ENCODE measurements around the gene SIGLECL1. TPM values are rescaled to one million over a fixed set of nuclear protein-coding genes. Genes with fewer than 3 reads are reported as not detected.

The SIGLECL1 gene
- total and polyA plus RNA-seq, 2 donors, result 0.05 to 0.09 TPM

GRCh38 chr19:51305479-51305878 lies 54.6 kb downstream of the SIGLECL1 start:
- Histone ChIP-seq H3K9me3 (ENCODE audit: control insufficient read depth in 2 of 2, insufficient read depth in 1 of 2, low read length in 1 of 2) (peaks cover 0 to 3% of the 10 kb centered on the region in 2 donors), H3K27ac (ENCODE audit: low read depth in 1 of 2, low read length in 1 of 2) (no peak overlapping the region), H3K27me3 (ENCODE audit: control insufficient read depth in 2 of 2, insufficient read depth in 1 of 2, low read length in 1 of 2) (peaks cover 0 to 6% of the 10 kb centered on the region in 2 donors), H3K36me3 (ENCODE audit: control insufficient read depth in 2 of 2, insufficient read depth in 2 of 2, low read length in 1 of 2) (no peaks in the 10 kb centered on the region), H3K4me3 (ENCODE audit: low read length in 2 of 2) (no peak overlapping the region), H3K4me1 (ENCODE audit: control insufficient read depth in 2 of 2, insufficient read depth in 2 of 2, low read length in 2 of 2) (no peaks in the 10 kb centered on the region)
- WGBS, result 92% methylated on average over 3 of the region's 3 CpGs
- DNase-seq (ENCODE audit: low read depth in 6 of 9, low spot score in 9 of 9), result no peak

GRCh38 chr19:51311351-51312257 lies 60.7 kb downstream of the SIGLECL1 start, which contains the start of gene IGLON5:
Gene IGLON5 (plus strand): TSS chr19:51311644. CDS start chr19:51311848, 204 bp downstream.
- no peak for DNase-seq (ENCODE audit: low read depth in 6 of 9, low spot score in 9 of 9)
- Histone ChIP-seq H3K4me3 (ENCODE audit: low read length in 2 of 2) (no peak within 1 kb of the TSS), H3K36me3 (ENCODE audit: control insufficient read depth in 2 of 2, insufficient read depth in 2 of 2, low read length in 1 of 2) (no peaks in the 10 kb centered on the region), H3K27ac (ENCODE audit: low read depth in 1 of 2, low read length in 1 of 2) (no peak within 1 kb of the TSS), H3K9me3 (ENCODE audit: control insufficient read depth in 2 of 2, insufficient read depth in 1 of 2, low read length in 1 of 2) (no peaks in the 10 kb centered on the region), H3K4me1 (ENCODE audit: control insufficient read depth in 2 of 2, insufficient read depth in 2 of 2, low read length in 2 of 2) (no peaks in the 10 kb centered on the region), H3K27me3 (ENCODE audit: control insufficient read depth in 2 of 2, insufficient read depth in 1 of 2, low read length in 1 of 2) (peaks cover 5 to 31% of the 10 kb centered on the region in 2 donors)
- WGBS, result 13% methylated on average over 57 of the region's 76 CpGs

- no peaks in the 10 kb centered on the region for H3K9me3 ChIP-seq (ENCODE audit: control insufficient read depth in 2 of 2, insufficient read depth in 1 of 2, low read length in 1 of 2)
- no peaks in the 10 kb centered on the region for H3K36me3 ChIP-seq (ENCODE audit: control insufficient read depth in 2 of 2, insufficient read depth in 2 of 2, low read length in 1 of 2)
- DNase-seq (ENCODE audit: low read depth in 6 of 9, low spot score in 9 of 9), result no peak
- WGBS, result 91% methylated on average over 8 of the region's 8 CpGs
- no peak overlapping the region for H3K27ac ChIP-seq (ENCODE audit: low read depth in 1 of 2, low read length in 1 of 2)
- H3K27me3 ChIP-seq (ENCODE audit: control insufficient read depth in 2 of 2, insufficient read depth in 1 of 2, low read length in 1 of 2), result peaks cover 5 to 22% of the 10 kb centered on the region in 2 donors
- no peaks in the 10 kb centered on the region for H3K4me1 ChIP-seq (ENCODE audit: control insufficient read depth in 2 of 2, insufficient read depth in 2 of 2, low read length in 2 of 2)
- no peak overlapping the region for H3K4me3 ChIP-seq (ENCODE audit: low read length in 2 of 2)
Observed at GRCh38 chr19:51316688-51317087, 65.8 kb downstream of the SIGLECL1 start.

GRCh38 chr19:51317376-51317775 lies 66.5 kb downstream of the SIGLECL1 start:
- WGBS, result 98% methylated on average over 3 of the region's 3 CpGs
- no peak for DNase-seq (ENCODE audit: low read depth in 6 of 9, low spot score in 9 of 9)
- Histone ChIP-seq H3K4me3 (ENCODE audit: low read length in 2 of 2) (no peak overlapping the region), H3K27ac (ENCODE audit: low read depth in 1 of 2, low read length in 1 of 2) (no peak overlapping the region), H3K4me1 (ENCODE audit: control insufficient read depth in 2 of 2, insufficient read depth in 2 of 2, low read length in 2 of 2) (no peaks in the 10 kb centered on the region), H3K36me3 (ENCODE audit: control insufficient read depth in 2 of 2, insufficient read depth in 2 of 2, low read length in 1 of 2) (no peaks in the 10 kb centered on the region), H3K27me3 (ENCODE audit: control insufficient read depth in 2 of 2, insufficient read depth in 1 of 2, low read length in 1 of 2) (peaks cover 0 to 16% of the 10 kb centered on the region in 2 donors), H3K9me3 (ENCODE audit: control insufficient read depth in 2 of 2, insufficient read depth in 1 of 2, low read length in 1 of 2) (no peaks in the 10 kb centered on the region)

DNA sequence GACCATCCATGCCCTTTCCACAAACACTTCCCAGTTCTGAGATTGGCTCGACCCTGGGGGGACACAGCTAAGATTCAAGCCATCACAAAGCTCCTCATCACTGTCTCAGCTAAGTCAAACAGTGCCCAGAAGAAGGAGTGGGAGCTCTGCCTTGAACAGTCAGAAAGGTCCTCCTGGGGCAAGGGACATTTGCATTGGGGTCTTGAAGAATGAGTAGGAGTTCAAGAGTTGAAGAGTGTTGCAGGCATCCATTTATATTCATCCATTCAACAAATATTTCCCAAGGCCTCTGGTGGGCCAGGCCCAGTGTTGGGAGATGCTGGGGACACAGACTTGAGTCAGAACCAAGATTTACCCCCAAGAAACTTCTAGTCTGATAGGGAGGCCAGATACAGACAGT lies 67.1 kb downstream of the SIGLECL1 start:
- WGBS, result 86% methylated on average over 1 of the region's 1 CpG
- Histone ChIP-seq H3K4me1 (ENCODE audit: control insufficient read depth in 2 of 2, insufficient read depth in 2 of 2, low read length in 2 of 2) (no peaks in the 10 kb centered on the region), H3K4me3 (ENCODE audit: low read length in 2 of 2) (no peak overlapping the region), H3K9me3 (ENCODE audit: control insufficient read depth in 2 of 2, insufficient read depth in 1 of 2, low read length in 1 of 2) (no peaks in the 10 kb centered on the region), H3K27ac (ENCODE audit: low read depth in 1 of 2, low read length in 1 of 2) (no peak overlapping the region), H3K36me3 (ENCODE audit: control insufficient read depth in 2 of 2, insufficient read depth in 2 of 2, low read length in 1 of 2) (no peaks in the 10 kb centered on the region), H3K27me3 (ENCODE audit: control insufficient read depth in 2 of 2, insufficient read depth in 1 of 2, low read length in 1 of 2) (peaks cover 0 to 10% of the 10 kb centered on the region in 2 donors)
- DNase-seq (ENCODE audit: low read depth in 6 of 9, low spot score in 9 of 9), result no peak

Other genes starting within 250 kb of the SIGLECL1 start
- gene KLK8, start 249.5 kb upstream of the SIGLECL1 start, total RNA-seq, result 2.2 TPM
- gene KLK8, start 249.5 kb upstream of the SIGLECL1 start, polyA plus RNA-seq, result 11.0 TPM
- 0.42 TPM for gene KLK10, start 231.4 kb upstream of the SIGLECL1 start, total RNA-seq
- gene KLK10, start 231.4 kb upstream of the SIGLECL1 start, polyA plus RNA-seq, result 7.2 TPM
- gene KLK11, start 224.5 kb upstream of the SIGLECL1 start, total RNA-seq, result 1.9 TPM
- gene KLK11, start 224.5 kb upstream of the SIGLECL1 start, polyA plus RNA-seq, result 17.2 TPM
- 0.61 TPM for gene KLK12, start 216.1 kb upstream of the SIGLECL1 start, total RNA-seq
- 3.0 TPM for gene KLK12, start 216.1 kb upstream of the SIGLECL1 start, polyA plus RNA-seq
- 0.19 TPM for gene KLK13, start 186.0 kb upstream of the SIGLECL1 start, total RNA-seq
- gene KLK13, start 186.0 kb upstream of the SIGLECL1 start, polyA plus RNA-seq, result 0.89 TPM
- 0.09 TPM for gene KLK14, start 168.2 kb upstream of the SIGLECL1 start, total RNA-seq
- 1.2 TPM for gene KLK14, start 168.2 kb upstream of the SIGLECL1 start, polyA plus RNA-seq
- gene CTU1, start 142.7 kb upstream of the SIGLECL1 start, total RNA-seq, result 5.7 TPM
- gene CTU1, start 142.7 kb upstream of the SIGLECL1 start, polyA plus RNA-seq, result 2.9 TPM
- gene SIGLEC9, start 126.2 kb upstream of the SIGLECL1 start, total RNA-seq, result 1.9 TPM
- gene SIGLEC9, start 126.2 kb upstream of the SIGLECL1 start, polyA plus RNA-seq, result 6.8 TPM
- 2.0 TPM for gene SIGLEC7, start 108.8 kb upstream of the SIGLECL1 start, total RNA-seq
- gene SIGLEC7, start 108.8 kb upstream of the SIGLECL1 start, polyA plus RNA-seq, result 3.6 TPM
- 7.9 TPM for gene CD33, start 26.0 kb upstream of the SIGLECL1 start, total RNA-seq
- gene CD33, start 26.0 kb upstream of the SIGLECL1 start, polyA plus RNA-seq, result 7.1 TPM
- not detected for gene IGLON5, start 60.6 kb downstream of the SIGLECL1 start, total RNA-seq
- gene IGLON5, start 60.6 kb downstream of the SIGLECL1 start, polyA plus RNA-seq, result 0.25 TPM
- gene VSIG10L, start 91.1 kb downstream of the SIGLECL1 start, total RNA-seq, result 0.42 TPM
- 5.7 TPM for gene VSIG10L, start 91.1 kb downstream of the SIGLECL1 start, polyA plus RNA-seq
- gene ETFB, start 115.3 kb downstream of the SIGLECL1 start, total RNA-seq, result 89.2 TPM
- 121 TPM for gene ETFB, start 115.3 kb downstream of the SIGLECL1 start, polyA plus RNA-seq
- gene CLDND2, start 117.9 kb downstream of the SIGLECL1 start, total RNA-seq, result 0.76 TPM
- 2.1 TPM for gene CLDND2, start 117.9 kb downstream of the SIGLECL1 start, polyA plus RNA-seq
- gene NKG7, start 121.6 kb downstream of the SIGLECL1 start, total RNA-seq, result 10.5 TPM
- gene NKG7, start 121.6 kb downstream of the SIGLECL1 start, polyA plus RNA-seq, result 11.6 TPM
- not detected for gene LIM2, start 136.9 kb downstream of the SIGLECL1 start, total RNA-seq
- not detected for gene LIM2, start 136.9 kb downstream of the SIGLECL1 start, polyA plus RNA-seq
- gene C19orf84, start 139.5 kb downstream of the SIGLECL1 start, total RNA-seq, result 0.05 TPM
- 0.11 TPM for gene C19orf84, start 139.5 kb downstream of the SIGLECL1 start, polyA plus RNA-seq
- gene SIGLEC10, start 166.6 kb downstream of the SIGLECL1 start, total RNA-seq, result 7.6 TPM
- 19.0 TPM for gene SIGLEC10, start 166.6 kb downstream of the SIGLECL1 start, polyA plus RNA-seq
- gene SIGLEC8, start 207.4 kb downstream of the SIGLECL1 start, total RNA-seq, result 2.1 TPM
- gene SIGLEC8, start 207.4 kb downstream of the SIGLECL1 start, polyA plus RNA-seq, result 2.1 TPM
- gene CEACAM18, start 227.5 kb downstream of the SIGLECL1 start, total RNA-seq, result not detected
- gene CEACAM18, start 227.5 kb downstream of the SIGLECL1 start, polyA plus RNA-seq, result not detected

Data from thymus (tissue), 11 donors.